ENCODE results near the gene MACROD1.

- no peak for TF ChIP-seq ZNF217 (CRISPR knock-in tag; IDR thresholded peaks at IDR 0.05)
- no peak for TF ChIP-seq U2AF1 (optimal IDR thresholded peaks at IDR 0.05; ENCODE audit: low read depth, low read length)
- TF ChIP-seq POLR2A (conservative IDR thresholded peaks at IDR 0.05): no peak
- TF ChIP-seq ELK1 (CRISPR knock-in tag; IDR thresholded peaks at IDR 0.05): no peak
- no peak for TF ChIP-seq ZNF766 (CRISPR knock-in tag; conservative IDR thresholded peaks at IDR 0.05)
- TF ChIP-seq CTCF (IDR thresholded peaks at IDR 0.05 in 2 of 3, conservative IDR thresholded peaks at IDR 0.05 in 1 of 3; ENCODE audit: insufficient read depth in 2 of 3, low read depth in 1 of 3, low read length in 3 of 3): no peak
- TF ChIP-seq CHD2 (IDR thresholded peaks at IDR 0.05; ENCODE audit: low read depth, low read length): no peak
- TF ChIP-seq FOXK1 (CRISPR knock-in tag; IDR thresholded peaks at IDR 0.05; ENCODE audit: borderline replicate concordance): no peak
- TF ChIP-seq CHD1 (IDR thresholded peaks at IDR 0.05; ENCODE audit: low read length): no peak
- no peak for TF ChIP-seq OTX1 (CRISPR knock-in tag; IDR thresholded peaks at IDR 0.05)
- TF ChIP-seq NBN (IDR thresholded peaks at IDR 0.05; ENCODE audit: low read depth): no peak
Measured at GRCh38 chr11:64098318-64098831, 67.5 kb downstream of the MACROD1 start.
